ENCODE results near the gene SELP. TPM values are rescaled to one million over a fixed set of nuclear protein-coding genes. Genes with fewer than 3 reads are reported as not detected.

SELP gene
- total and polyA plus RNA-seq, 4 donors: 8.6 to 42.5 (median 12.8) TPM

- no peak for ATAC-seq (ENCODE audit: low FRiP score)
- Histone ChIP-seq H3K9me3 (ENCODE audit: control insufficient read depth, low read length) (no peaks in the 10 kb centered on the region), H3K27me3 (ENCODE audit: control insufficient read depth in 1 of 2, insufficient read depth in 2 of 2, low read length in 1 of 2) (peaks cover 0 to 1% of the 10 kb centered on the region in 2 donors), H3K4me3 (ENCODE audit: low read length in 2 of 2) (no peak overlapping the region), H3K4me1 (ENCODE audit: control insufficient read depth in 1 of 2, insufficient read depth in 2 of 2, low read length in 2 of 2) (no peaks in the 10 kb centered on the region), H3K27ac (ENCODE audit: low read depth in 1 of 2, low read length in 2 of 2) (no peak overlapping the region), H3K36me3 (ENCODE audit: control insufficient read depth in 1 of 2, insufficient read depth in 2 of 2, low read length in 1 of 2) (no peaks in the 10 kb centered on the region)
- no peak for DNase-seq
- intact Hi-C loops (cut with DNase I): no loop called here
- 69 to 83% methylated on average over 6 of the region's 6 CpGs for WGBS, 2 donors
These were observed 19.1 kb downstream of the SELP start for GRCh38 chr1:169610858-169611257.

- no peaks in the 10 kb centered on the region for H3K4me1 ChIP-seq (ENCODE audit: control insufficient read depth in 1 of 2, insufficient read depth in 2 of 2, low read length in 2 of 2)
- no peaks in the 10 kb centered on the region for H3K36me3 ChIP-seq (ENCODE audit: control insufficient read depth in 1 of 2, insufficient read depth in 2 of 2, low read length in 1 of 2)
- no peak overlapping the region for H3K4me3 ChIP-seq (ENCODE audit: low read length in 2 of 2)
- no peak for DNase-seq
- WGBS, 2 donors: 41% methylated on average over 1 of the region's 1 CpG
- no peak overlapping the region for H3K27ac ChIP-seq (ENCODE audit: low read depth in 1 of 2, low read length in 2 of 2)
- no peaks in the 10 kb centered on the region for H3K9me3 ChIP-seq (ENCODE audit: control insufficient read depth, low read length)
- no peak for ATAC-seq (ENCODE audit: low FRiP score)
- intact Hi-C loops (cut with DNase I): no loop called here
- H3K27me3 ChIP-seq (ENCODE audit: control insufficient read depth in 1 of 2, insufficient read depth in 2 of 2, low read length in 1 of 2): peaks cover 0 to 1% of the 10 kb centered on the region in 2 donors
These were observed 19.8 kb downstream of the SELP start for GRCh38 chr1:169610108-169610507.

GRCh38 chr1:169608226-169608625, 21.7 kb downstream of the SELP start:
- intact Hi-C loops (cut with DNase I): no loop called here
- DNase-seq (no peak), ATAC-seq (ENCODE audit: low FRiP score) (no peak)
- no peaks in the 10 kb centered on the region for H3K36me3 ChIP-seq (ENCODE audit: control insufficient read depth in 1 of 2, insufficient read depth in 2 of 2, low read length in 1 of 2)
- no peaks in the 10 kb centered on the region for H3K9me3 ChIP-seq (ENCODE audit: control insufficient read depth, low read length)
- WGBS, 2 donors: 91 to 92% methylated on average over 4 of the region's 4 CpGs
- H3K4me1 ChIP-seq (ENCODE audit: control insufficient read depth in 1 of 2, insufficient read depth in 2 of 2, low read length in 2 of 2): no peaks in the 10 kb centered on the region
- H3K27me3 ChIP-seq (ENCODE audit: control insufficient read depth in 1 of 2, insufficient read depth in 2 of 2, low read length in 1 of 2): peaks cover 0 to 3% of the 10 kb centered on the region in 2 donors
- no peak overlapping the region for H3K4me3 ChIP-seq (ENCODE audit: low read length in 2 of 2)
- H3K27ac ChIP-seq (ENCODE audit: low read depth in 1 of 2, low read length in 2 of 2): no peak overlapping the region

GRCh38 chr1:169604781-169605560, 25.0 kb downstream of the SELP start:
- no peaks in the 10 kb centered on the region for H3K4me1 ChIP-seq (ENCODE audit: control insufficient read depth in 1 of 2, insufficient read depth in 2 of 2, low read length in 2 of 2)
- intact Hi-C loops (cut with DNase I): loop anchor here (5.0 kb wide), 2 partner anchors 202 to 207 kb away; no protein-coding TSS in a partner anchor
- H3K4me3 ChIP-seq (ENCODE audit: low read length in 2 of 2): no peak overlapping the region
- peaks cover 0 to 1% of the 10 kb centered on the region in 2 donors for H3K27me3 ChIP-seq (ENCODE audit: control insufficient read depth in 1 of 2, insufficient read depth in 2 of 2, low read length in 1 of 2)
- no peaks in the 10 kb centered on the region for H3K9me3 ChIP-seq (ENCODE audit: control insufficient read depth, low read length)
- ATAC-seq (ENCODE audit: low FRiP score) (peak; percentile 54), DNase-seq (no peak)
- WGBS, 2 donors: 64 to 66% methylated on average over 5 of the region's 5 CpGs
- H3K27ac ChIP-seq (ENCODE audit: low read depth in 1 of 2, low read length in 2 of 2): no peak overlapping the region
- H3K36me3 ChIP-seq (ENCODE audit: control insufficient read depth in 1 of 2, insufficient read depth in 2 of 2, low read length in 1 of 2): no peaks in the 10 kb centered on the region

- 29 to 33% methylated on average over 3 of the region's 3 CpGs for WGBS, 2 donors
- no peaks in the 10 kb centered on the region for H3K9me3 ChIP-seq (ENCODE audit: control insufficient read depth, low read length)
- ATAC-seq (ENCODE audit: low FRiP score): no peak
- intact Hi-C loops (cut with DNase I): loop anchor here (5.0 kb wide), 2 partner anchors 206 to 211 kb away; no protein-coding TSS in a partner anchor
- no peaks in the 10 kb centered on the region for H3K4me1 ChIP-seq (ENCODE audit: control insufficient read depth in 1 of 2, insufficient read depth in 2 of 2, low read length in 2 of 2)
- DNase-seq: no peak
- H3K4me3 ChIP-seq (ENCODE audit: low read length in 2 of 2): no peak overlapping the region
- H3K36me3 ChIP-seq (ENCODE audit: control insufficient read depth in 1 of 2, insufficient read depth in 2 of 2, low read length in 1 of 2): no peaks in the 10 kb centered on the region
- peaks cover 0 to 1% of the 10 kb centered on the region in 2 donors for H3K27me3 ChIP-seq (ENCODE audit: control insufficient read depth in 1 of 2, insufficient read depth in 2 of 2, low read length in 1 of 2)
- no peak overlapping the region for H3K27ac ChIP-seq (ENCODE audit: low read depth in 1 of 2, low read length in 2 of 2)
These were observed 28.6 kb downstream of the SELP start for GRCh38 chr1:169601096-169601881.

GRCh38 chr1:169595764-169596711, 33.9 kb downstream of the SELP start:
- WGBS, 2 donors: 43% methylated on average over 3 of the region's 3 CpGs
- no peak for ATAC-seq (ENCODE audit: low FRiP score)
- no peak overlapping the region for H3K4me3 ChIP-seq (ENCODE audit: low read length in 2 of 2)

GRCh38 chr1:169594391-169594790, 35.5 kb downstream of the SELP start:
- Histone ChIP-seq H3K4me3 (ENCODE audit: low read length in 2 of 2) (no peak overlapping the region), H3K36me3 (ENCODE audit: control insufficient read depth in 1 of 2, insufficient read depth in 2 of 2, low read length in 1 of 2) (no peaks in the 10 kb centered on the region), H3K4me1 (ENCODE audit: control insufficient read depth in 1 of 2, insufficient read depth in 2 of 2, low read length in 2 of 2) (no peaks in the 10 kb centered on the region), H3K27me3 (ENCODE audit: control insufficient read depth in 1 of 2, insufficient read depth in 2 of 2, low read length in 1 of 2) (no peaks in the 10 kb centered on the region), H3K27ac (ENCODE audit: low read depth in 1 of 2, low read length in 2 of 2) (no peak overlapping the region), H3K9me3 (ENCODE audit: control insufficient read depth, low read length) (no peaks in the 10 kb centered on the region)
- intact Hi-C loops (cut with DNase I): no loop called here
- WGBS, 2 donors: 55% methylated on average over 3 of the region's 3 CpGs
- DNase-seq: no peak
- ATAC-seq (ENCODE audit: low FRiP score): no peak

More at GRCh38 chr1:169595764-169596711, 33.9 kb downstream of the SELP start:
- Histone ChIP-seq H3K27ac (ENCODE audit: low read depth in 1 of 2, low read length in 2 of 2) (no peak overlapping the region), H3K4me1 (ENCODE audit: control insufficient read depth in 1 of 2, insufficient read depth in 2 of 2, low read length in 2 of 2) (no peaks in the 10 kb centered on the region), H3K27me3 (ENCODE audit: control insufficient read depth in 1 of 2, insufficient read depth in 2 of 2, low read length in 1 of 2) (no peaks in the 10 kb centered on the region), H3K9me3 (ENCODE audit: control insufficient read depth, low read length) (no peaks in the 10 kb centered on the region), H3K36me3 (ENCODE audit: control insufficient read depth in 1 of 2, insufficient read depth in 2 of 2, low read length in 1 of 2) (no peaks in the 10 kb centered on the region)
- no peak for DNase-seq
- intact Hi-C loops (cut with DNase I): no loop called here

- DNase-seq (no peak), ATAC-seq (ENCODE audit: low FRiP score) (no peak)
- WGBS, 2 donors: 74% methylated on average over 5 of the region's 5 CpGs
- Histone ChIP-seq H3K9me3 (ENCODE audit: control insufficient read depth, low read length) (peaks cover 1% of the 10 kb centered on the region), H3K4me3 (ENCODE audit: low read length in 2 of 2) (no peak overlapping the region), H3K4me1 (ENCODE audit: control insufficient read depth in 1 of 2, insufficient read depth in 2 of 2, low read length in 2 of 2) (no peaks in the 10 kb centered on the region), H3K27ac (ENCODE audit: low read depth in 1 of 2, low read length in 2 of 2) (no peak overlapping the region), H3K36me3 (ENCODE audit: control insufficient read depth in 1 of 2, insufficient read depth in 2 of 2, low read length in 1 of 2) (no peaks in the 10 kb centered on the region), H3K27me3 (ENCODE audit: control insufficient read depth in 1 of 2, insufficient read depth in 2 of 2, low read length in 1 of 2) (no peaks in the 10 kb centered on the region)
- intact Hi-C loops (cut with DNase I): no loop called here
These were observed 39.0 kb downstream of the SELP start for GRCh38 chr1:169590932-169591331.
